ENCODE results near the gene CDKL5.

DNA sequence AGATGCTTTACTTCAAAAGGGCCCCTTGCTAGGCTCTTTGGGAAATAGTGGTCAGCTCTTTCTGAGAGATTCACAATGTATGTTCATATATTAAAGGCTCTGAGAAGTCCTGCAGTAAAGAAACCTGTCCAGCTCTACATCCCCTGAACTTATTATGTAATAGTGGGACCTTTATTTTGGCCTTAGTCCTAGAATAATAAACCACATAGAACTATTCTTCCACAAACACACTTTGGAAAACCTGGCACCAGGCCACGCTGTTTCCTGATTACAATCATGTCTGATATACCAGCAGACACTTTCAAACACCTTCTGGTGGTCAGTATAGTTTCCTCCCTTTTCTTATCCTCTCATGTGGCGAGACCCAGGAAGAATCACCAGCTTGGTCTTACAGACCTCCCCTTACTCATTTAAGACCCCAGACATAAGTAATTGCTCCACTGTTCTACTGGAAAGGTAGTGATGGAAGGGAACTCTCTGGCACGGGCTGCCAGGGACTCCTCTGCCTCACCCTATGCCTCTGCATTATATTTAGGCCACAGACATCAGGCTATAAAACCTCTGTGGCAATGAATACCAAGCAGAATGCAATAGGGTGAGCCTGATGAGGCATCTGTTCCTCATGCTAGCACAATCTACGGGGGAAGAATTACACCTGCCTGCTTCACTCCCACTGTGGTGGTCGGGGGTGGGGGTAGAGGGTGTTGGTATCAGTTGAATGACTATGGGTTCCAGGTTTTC is 276.4 kb downstream of the CDKL5 start:
- TF ChIP-seq EZH2phosphoT487 (IDR thresholded peaks at IDR 0.05; ENCODE audit: low read depth) = no peak
- TF ChIP-seq, protein P1, sequence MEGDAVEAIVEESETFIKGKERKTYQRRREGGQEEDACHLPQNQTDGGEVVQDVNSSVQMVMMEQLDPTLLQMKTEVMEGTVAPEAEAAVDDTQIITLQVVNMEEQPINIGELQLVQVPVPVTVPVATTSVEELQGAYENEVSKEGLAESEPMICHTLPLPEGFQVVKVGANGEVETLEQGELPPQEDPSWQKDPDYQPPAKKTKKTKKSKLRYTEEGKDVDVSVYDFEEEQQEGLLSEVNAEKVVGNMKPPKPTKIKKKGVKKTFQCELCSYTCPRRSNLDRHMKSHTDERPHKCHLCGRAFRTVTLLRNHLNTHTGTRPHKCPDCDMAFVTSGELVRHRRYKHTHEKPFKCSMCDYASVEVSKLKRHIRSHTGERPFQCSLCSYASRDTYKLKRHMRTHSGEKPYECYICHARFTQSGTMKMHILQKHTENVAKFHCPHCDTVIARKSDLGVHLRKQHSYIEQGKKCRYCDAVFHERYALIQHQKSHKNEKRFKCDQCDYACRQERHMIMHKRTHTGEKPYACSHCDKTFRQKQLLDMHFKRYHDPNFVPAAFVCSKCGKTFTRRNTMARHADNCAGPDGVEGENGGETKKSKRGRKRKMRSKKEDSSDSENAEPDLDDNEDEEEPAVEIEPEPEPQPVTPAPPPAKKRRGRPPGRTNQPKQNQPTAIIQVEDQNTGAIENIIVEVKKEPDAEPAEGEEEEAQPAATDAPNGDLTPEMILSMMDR (IDR thresholded peaks at IDR 0.05; ENCODE audit: low read depth, low read length) = no peak

All from OCI-LY3 (cell line).